SKM-1 (cell line): Measurements from ENCODE around the gene PRR14L.
A peak's percentile ranks its signal among the peaks of the same experiment; 100 is the strongest.

Experiments
- DNase-seq: peaks from one replicate; lab custom pipeline; 2025; ENCODE audit not compliant: unreplicated experiment; lab: John Stamatoyannopoulos, UW

The PRR14L gene

GRCh38 chr22:31647066-31647465, 102.9 kb downstream of the PRR14L start:
- DNase-seq, result no peak

GRCh38 chr22:31646186-31647019, 103.5 kb downstream of the PRR14L start:
- DNase-seq, result no peak

GRCh38 chr22:31639436-31640039, 110.4 kb downstream of the PRR14L start:
- no peak for DNase-seq

- DNase-seq, result peak; percentile 95
Measured at GRCh38 chr22:31637891-31638618, 111.9 kb downstream of the PRR14L start.

- peak; percentile 59 for DNase-seq
Measured at GRCh38 chr22:31637447-31637890, 112.5 kb downstream of the PRR14L start.

GRCh38 chr22:31635638-31636306, 114.2 kb downstream of the PRR14L start:
- no peak for DNase-seq

GRCh38 chr22:31631436-31631835, 118.5 kb downstream of the PRR14L start:
- no peak for DNase-seq
